GM12864 (cell line): Measurements from ENCODE around the gene SLC13A3.

Experiments used
- DNase-seq: peaks from one replicate; pipeline ENCODE4 v3.0.0-alpha.2; 2011; ENCODE audit warnings: low read depth
- H3K4me3 ChIP-seq: 2 replicates; pipeline ENCODE4 v1.5.1; 2011; ENCODE audit warnings: mild to moderate bottlenecking, low read depth, low read length, control low read depth
- TF ChIP-seq, protein P1 (sequence below): IDR thresholded peaks from 2 replicates; pipeline ENCODE4 v1.5.1; 2011; ENCODE audit warnings: low read depth, mild to moderate bottlenecking, moderate library complexity, low read length, control low read depth, inconsistent platforms; ENCODE audit errors: missing control alignments

Gene SLC13A3

DNA sequence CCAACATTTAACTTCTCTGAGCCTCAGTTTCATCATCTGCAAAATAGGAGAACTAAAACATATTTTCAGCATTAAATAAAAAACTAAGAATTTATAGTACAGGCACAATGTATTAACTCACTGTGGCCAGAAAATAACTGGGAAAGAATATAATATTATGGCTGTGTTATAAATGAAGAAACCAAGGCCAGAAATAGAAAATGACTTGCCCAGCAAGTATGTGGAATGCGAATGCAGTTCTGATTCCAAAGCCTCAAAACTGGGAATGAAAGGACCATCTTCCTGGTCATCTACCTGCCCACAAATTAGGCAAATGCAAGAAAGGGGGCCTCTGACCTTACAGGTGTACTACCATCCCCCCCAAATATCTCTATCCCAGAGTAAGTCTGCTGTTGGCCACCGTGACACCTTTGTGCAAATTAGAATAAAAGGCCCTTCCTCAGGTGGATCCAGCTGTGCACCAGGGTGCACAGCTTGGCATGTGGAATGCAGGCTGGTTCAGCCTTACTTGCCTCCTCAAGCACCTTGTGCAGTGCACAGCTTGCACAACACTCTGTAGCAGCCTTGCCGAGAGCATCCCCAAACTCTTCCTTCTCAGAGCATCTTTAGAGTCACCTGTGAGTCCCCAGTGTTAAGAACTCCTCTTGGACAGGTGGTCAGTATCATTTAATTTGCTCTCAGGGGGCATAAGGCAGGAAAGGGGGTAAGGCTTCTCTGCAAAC is 4.4 kb downstream of the SLC13A3 start:
- DNase-seq: no peak
- no peak overlapping the region for H3K4me3 ChIP-seq
- TF ChIP-seq, protein P1, sequence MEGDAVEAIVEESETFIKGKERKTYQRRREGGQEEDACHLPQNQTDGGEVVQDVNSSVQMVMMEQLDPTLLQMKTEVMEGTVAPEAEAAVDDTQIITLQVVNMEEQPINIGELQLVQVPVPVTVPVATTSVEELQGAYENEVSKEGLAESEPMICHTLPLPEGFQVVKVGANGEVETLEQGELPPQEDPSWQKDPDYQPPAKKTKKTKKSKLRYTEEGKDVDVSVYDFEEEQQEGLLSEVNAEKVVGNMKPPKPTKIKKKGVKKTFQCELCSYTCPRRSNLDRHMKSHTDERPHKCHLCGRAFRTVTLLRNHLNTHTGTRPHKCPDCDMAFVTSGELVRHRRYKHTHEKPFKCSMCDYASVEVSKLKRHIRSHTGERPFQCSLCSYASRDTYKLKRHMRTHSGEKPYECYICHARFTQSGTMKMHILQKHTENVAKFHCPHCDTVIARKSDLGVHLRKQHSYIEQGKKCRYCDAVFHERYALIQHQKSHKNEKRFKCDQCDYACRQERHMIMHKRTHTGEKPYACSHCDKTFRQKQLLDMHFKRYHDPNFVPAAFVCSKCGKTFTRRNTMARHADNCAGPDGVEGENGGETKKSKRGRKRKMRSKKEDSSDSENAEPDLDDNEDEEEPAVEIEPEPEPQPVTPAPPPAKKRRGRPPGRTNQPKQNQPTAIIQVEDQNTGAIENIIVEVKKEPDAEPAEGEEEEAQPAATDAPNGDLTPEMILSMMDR: no peak

DNA sequence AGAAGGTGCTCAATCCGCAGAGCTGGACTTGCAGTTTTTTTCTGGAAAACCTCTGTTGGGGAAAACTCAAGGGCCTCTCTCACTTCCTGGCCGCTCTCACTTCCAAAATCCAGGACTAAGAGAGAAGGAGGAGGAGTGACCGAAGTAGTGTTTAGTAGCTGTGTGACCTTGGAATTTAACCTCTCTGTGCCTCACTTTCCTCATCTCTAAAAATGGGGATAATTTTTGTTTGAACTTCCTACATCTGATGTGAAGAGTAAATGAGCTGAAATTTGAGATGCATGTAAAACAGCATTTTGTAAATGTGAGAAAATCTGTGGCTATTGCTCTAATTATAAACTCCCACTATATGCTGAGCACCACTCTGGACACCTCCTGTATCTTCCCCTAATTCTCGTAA is 5.1 kb downstream of the SLC13A3 start:
- DNase-seq: no peak
- TF ChIP-seq, protein P1: no peak
- no peak overlapping the region for H3K4me3 ChIP-seq

DNA sequence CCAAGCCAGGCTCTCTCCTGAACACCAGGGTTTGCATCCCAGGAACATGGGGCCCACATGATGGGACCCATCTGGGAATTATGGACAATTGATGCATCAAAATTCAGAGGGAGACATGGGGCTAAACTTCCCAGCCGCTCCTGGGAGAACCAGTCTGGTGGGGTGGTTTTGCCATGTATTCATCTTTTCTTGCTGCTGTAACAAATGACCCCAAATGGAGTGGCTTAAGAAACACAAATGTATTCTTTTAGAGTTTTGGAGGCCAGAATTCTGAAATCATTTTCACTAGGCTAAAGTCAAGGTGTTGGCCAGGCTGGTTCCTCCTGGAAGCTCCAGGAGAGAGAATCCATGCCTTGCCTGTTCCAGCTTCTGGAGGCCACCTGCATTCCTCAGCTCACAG is 6.5 kb downstream of the SLC13A3 start:
- TF ChIP-seq, protein P1: no peak
- no peak for DNase-seq
- H3K4me3 ChIP-seq: no peak overlapping the region

DNA sequence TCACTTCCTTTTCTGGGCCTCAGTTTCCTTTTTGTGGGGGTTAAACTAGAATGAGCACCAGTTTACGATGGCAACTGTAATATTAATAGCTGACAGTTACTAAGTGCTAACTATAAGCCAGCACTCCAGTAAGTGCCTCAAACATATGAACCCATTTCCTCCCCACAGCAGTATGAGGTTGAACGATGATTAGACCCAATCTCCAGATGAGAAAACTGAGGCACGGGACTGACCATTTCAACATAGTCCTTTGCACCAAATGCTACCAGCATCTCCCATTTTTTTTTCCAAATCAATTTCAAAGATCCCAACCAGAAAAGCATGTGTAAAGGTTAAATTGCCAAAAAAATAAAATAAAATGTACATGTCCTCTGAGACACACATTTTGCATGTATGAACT is 7.1 kb downstream of the SLC13A3 start:
- TF ChIP-seq, protein P1: no peak
- H3K4me3 ChIP-seq: no peak overlapping the region
- no peak for DNase-seq

DNA sequence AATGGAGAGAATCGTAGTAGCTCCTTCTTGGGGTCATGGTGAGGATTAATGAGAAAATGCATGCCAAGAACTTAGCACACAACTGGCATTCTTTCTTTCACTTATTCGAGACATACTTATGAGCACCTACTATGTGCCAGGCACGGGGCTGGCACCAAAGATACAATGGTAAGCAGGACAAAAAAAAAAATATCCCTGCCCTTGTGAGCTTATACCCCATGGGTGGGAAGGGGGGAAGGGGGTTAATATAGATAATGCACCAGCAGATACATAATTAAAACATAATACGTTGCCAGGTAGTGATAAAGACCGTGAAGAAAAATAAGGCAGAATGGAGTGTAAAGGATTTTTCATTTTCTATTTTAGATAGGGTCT is 8.3 kb downstream of the SLC13A3 start:
- DNase-seq: no peak
- TF ChIP-seq, protein P1: no peak

DNA sequence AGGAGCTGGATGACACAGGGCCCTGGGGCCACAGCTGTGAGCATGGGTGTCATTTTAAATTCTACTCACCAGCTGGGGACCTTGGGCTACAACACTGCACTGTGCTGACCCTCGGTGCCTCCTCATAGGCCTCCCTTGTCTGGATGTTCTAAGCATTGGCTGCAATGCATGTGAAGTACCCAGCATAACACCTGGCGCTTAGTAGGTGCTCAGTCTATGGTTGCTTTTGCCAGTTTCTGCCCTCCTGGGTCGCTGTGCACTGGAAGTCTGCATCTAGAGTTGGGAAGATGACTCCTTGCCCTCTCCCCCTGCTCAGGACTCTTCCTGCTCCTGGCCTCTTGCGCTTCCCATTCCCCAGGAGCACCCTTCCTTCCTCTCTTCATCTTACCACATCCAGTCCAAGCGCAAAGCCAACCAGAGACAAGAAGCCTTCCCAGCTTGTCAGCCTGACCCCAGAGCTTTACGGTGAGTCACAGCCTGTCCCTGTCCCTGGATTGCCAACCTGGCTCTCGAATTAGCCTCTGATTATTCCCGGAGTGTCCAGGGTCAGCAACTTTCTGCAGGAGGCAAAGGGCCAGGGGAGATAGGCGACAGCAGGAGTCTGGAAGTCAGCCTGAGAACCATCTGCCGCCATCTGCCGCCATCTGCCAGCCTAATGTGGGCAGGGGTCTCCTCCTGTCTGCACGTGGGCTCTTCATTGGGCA is 8.8 kb downstream of the SLC13A3 start:
- TF ChIP-seq, protein P1: no peak
- no peak overlapping the region for H3K4me3 ChIP-seq
- DNase-seq: no peak

More for the DNA sequence above, 8.3 kb downstream of the SLC13A3 start:
- no peak overlapping the region for H3K4me3 ChIP-seq
